Ishikawa (cell line): ENCODE measurements around the gene CCL4.

Experiments used
- FOXM1 ChIP-seq: IDR thresholded peaks from 2 replicates; pipeline ENCODE4 v1.6.1; 2012; ENCODE audit warnings: low read depth, borderline replicate concordance
- RAD21 ChIP-seq: IDR thresholded peaks from 2 replicates; pipeline ENCODE4 v1.6.1; 2012; ENCODE audit warnings: low read depth
- YY1 ChIP-seq: IDR thresholded peaks from 2 replicates; pipeline ENCODE4 v1.6.1; 2012; ENCODE audit warnings: low read depth

DNA sequence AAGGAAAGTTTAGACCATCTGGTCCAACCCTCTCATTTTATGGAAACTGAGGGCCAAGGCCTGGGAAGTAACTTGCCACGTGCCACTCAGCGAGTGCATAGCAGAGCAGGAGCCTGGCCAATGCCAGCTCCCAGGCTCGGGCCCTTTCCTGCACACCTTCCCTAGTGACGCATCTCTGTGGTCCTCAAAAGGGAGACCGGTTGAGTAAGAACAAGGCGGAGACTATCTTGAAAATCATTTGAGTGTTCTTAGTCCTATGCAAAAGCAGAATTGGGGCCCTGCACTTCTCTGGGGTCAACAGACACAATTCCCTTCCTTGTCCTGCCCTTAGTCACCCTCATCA is 2.8 kb downstream of the CCL4 start:
- TF ChIP-seq FOXM1 (no peak), RAD21 (no peak), YY1 (no peak)
